Activated CD8-positive, alpha-beta memory T cell treated with anti-CD3 and anti-CD28 coated beads, Interleukin-2, amount 50 U/mL, for 24 hours (primary cell): ENCODE measurements around the gene POU3F1.

Source experiments
- DNase-seq: peaks from one replicate; pipeline ENCODE4 v3.0.0-alpha.2; 2020; ENCODE audit errors: extremely low read depth

The POU3F1 gene

DNA sequence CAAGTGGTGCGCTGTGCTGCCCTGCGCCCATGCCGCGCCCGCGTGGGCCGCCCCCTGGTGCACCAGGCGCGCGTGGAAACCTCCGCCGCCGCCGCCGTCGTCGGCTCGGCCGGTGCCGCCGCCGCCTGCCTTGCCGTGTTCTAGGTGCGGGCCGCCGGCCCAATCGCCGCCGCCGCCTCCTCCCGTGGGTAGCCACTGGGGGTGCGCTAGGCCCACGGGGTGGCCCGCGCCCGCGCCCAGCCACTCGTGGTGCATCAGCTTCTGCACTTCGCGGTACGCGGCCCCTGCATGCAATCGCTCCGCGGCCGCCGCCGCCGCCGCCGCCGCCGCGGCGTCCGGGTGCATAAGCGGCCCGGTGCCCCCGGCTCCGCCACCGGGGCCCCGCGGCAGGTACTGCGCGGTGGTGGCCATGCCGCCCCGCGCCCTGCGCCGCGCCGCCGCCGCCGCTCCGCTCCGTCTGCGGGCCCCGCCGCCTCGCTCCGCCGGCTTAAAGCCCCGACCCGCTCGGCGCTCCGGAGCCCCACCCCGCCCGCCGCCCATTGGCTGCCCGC lies at the start of gene POU3F1:
Gene POU3F1, minus strand, starts transcription at position 461 of the 551 bp plus-strand sequence. Its CDS starts 50 bp downstream, at position 411.
- DNase-seq, result no peak

DNA sequence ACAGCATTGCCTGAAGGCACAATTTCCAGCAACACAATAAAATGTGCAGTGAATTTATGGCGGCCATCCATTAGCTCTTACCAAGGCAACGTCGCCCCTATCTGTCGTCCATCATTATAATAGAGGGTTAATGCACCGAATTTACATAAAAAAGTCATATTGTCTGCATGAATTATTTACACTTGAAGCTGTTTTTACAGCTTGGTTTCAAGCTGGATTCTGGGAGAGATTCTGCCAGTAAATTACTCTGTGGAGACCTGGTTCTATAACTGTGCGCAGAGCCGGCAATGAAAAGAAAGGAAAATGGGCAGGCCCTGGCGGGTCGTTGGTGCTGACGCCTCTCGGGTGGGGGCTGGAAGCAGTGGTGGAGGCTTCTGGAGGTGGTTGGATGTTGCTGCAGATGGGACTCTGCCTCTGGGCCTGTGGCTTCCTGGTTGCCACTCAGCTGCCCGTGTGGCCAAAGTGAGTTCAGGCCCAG lies 48.9 kb upstream of the POU3F1 start:
- no peak for DNase-seq

- DNase-seq, result no peak
Observed at GRCh38 chr1:38094711-38095290, 48.2 kb upstream of the POU3F1 start.

- no peak for DNase-seq
Observed at GRCh38 chr1:38093569-38094520, 47.3 kb upstream of the POU3F1 start.

- DNase-seq, result no peak
Observed at GRCh38 chr1:38092256-38092655, 45.7 kb upstream of the POU3F1 start.

DNA sequence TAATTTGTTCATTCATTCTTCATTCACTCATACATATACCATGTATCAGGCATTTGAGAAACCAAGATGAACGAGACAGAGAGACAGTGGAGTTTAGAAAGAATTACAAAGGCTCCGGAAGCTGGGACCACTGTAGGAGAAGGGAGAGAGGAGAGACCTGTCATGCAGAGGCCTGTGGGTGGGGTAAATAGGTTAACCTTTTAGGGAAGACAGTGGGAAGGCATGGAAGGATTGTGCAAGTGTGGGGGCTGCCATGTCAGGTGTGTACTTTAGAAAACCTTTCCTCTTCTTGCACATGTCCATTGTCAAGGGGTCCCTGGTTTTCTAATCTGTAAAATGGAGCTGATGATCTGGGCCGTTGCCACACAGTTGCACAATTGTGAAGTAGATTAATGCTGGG lies 44.2 kb upstream of the POU3F1 start:
- DNase-seq, result no peak

DNA sequence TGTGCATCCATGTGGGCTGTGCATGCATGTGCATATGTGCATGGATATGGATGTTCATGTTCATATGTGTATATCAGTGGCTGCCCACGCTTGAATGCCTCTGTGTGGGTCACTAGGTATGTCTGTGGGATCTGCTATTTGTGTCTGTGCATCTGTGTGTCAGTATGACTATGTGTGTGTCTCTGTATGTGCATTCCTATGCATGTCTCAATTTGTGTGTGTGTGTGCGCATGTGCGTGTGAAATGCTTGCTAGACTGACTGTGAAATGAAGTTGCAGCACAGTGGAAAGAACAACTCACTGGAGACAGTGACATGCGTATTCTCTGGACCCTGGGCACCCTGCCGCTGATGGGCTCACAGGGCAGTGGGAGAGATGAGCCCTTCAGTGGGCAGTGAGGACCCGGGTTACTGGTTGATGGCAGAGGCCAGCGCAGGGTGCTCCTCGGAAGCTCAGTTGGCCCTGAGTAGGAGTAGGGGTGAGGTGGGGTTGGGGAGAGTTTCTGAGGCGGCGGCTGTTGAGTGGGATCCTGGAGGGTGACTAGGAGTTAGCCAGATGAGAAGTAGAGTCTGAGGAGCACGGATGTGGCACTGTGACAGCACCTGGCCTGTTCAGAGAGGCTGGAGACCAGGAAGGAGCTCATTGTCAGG lies 43.2 kb upstream of the POU3F1 start:
- no peak for DNase-seq

DNA sequence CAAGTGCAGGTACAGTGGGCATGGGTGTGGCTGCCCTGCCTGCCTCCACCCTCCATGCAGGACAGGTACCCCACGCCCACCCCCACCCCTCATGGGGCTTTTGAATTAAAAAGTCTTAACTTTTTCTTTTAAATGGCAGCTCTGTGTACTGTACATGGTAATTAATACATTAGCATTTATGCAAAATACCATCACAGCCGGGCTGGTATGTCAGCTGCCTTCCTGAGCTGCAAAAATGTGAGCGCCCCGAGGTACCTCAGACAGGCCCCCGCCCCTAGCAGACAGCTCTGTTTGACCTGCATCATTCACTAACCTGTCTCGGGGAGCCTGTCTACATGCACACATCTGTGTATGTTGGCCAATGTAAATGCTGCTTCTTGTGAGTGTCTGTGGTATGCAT lies 42.2 kb upstream of the POU3F1 start:
- DNase-seq, result no peak

- DNase-seq, result no peak
Observed at GRCh38 chr1:38088366-38088765, 41.8 kb upstream of the POU3F1 start.

- no peak for DNase-seq
Observed at GRCh38 chr1:38087676-38088075, 41.1 kb upstream of the POU3F1 start.

DNA sequence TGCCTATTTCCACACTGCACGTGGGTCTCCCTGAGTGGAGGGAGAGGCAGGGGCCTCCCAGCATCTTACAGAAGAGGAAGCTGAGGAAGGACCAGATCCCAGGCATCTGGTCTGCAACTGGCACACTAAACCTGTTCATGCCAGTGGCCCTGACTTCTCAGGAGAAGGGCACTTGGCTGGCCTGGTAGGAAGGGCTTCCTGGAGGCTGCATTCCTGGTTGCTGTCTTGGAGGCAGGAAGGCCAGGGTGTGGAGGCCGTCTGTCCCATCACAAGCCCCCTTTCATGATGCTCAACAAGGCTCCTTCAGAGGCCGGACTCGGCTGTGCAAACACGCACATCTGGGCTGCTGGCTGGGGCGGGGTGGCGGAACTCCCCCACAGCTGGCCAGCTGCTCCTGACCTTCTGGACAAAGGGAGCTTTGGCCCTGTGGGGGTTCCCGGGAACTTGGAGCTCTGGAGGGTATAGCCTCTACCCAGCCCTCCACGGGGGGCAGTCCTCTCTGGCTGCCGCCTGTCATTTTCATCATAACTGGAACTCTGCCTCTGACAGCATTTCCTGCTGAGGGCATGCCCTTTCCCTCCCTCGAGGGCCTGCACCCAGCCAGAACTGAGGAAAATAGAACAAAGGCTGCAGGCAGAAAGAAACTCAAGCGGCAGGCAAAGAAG lies 39.2 kb upstream of the POU3F1 start:
- DNase-seq, result no peak

DNA sequence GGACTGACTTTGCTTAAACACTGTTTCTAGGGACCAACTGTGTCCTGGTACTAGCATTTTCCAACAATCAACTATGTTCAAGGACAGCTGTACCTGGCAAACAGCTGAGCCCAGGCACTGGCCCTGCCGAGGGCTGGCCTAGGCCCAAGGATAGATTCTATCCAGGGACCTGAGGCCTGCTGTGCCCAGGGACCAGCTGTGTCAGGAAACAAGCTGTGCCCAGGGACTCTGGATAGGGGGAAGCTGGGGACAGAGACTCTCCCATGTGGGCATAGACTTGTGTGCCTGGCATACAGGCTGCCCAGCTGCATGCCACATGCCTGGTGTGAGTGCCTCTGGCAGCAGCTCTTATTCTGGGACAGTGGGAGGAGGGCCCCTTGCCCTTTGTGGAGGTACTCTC lies 38.1 kb upstream of the POU3F1 start:
- no peak for DNase-seq

DNA sequence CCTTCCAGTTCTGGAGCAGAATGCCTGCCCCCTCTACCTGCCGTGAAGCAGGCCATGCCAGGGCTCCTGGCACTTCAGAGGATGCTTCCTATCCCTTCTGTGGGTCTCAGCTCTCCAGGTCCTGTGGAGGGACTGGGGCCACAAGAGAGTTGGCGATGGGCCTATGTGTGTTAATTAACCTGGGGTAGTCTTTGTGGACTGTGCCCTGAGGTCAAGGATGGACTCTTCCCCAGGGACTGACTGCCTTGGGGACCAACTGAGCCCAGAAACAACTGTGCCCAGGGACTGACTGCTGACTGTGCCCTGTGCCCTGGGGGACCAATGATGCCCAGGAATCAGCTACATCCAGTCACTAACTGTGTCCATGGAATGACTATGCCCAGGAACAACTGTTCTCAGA lies 37.5 kb upstream of the POU3F1 start:
- no peak for DNase-seq

- no peak for DNase-seq
Observed at GRCh38 chr1:38083541-38083940, 36.9 kb upstream of the POU3F1 start.

DNA sequence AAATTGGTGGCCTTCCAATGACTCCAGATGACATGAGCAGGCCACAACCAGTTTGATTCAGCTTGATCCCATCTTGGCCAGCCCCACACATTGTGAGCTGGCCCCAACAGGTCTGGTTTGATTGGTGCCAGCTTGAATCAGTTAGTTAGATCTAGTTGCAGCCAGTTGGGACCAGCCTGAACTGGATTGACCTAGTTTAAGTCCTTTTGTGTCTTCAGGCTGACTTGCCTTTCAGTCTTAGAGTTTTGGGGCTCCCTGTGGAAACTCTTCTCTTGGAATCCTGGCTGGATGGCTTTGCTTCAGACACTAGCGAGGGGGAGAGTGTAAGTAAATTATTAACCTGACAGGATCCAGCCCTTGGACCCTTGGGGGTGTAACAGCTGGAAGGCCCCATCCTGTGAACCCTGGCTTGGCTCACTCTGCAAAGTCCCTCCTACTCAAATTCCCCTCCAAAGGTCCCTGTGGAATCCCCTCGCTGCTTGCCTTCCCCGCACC lies 36.2 kb upstream of the POU3F1 start:
- DNase-seq, result no peak

GRCh38 chr1:38079019-38079418 lies 32.4 kb upstream of the POU3F1 start:
- no peak for DNase-seq

DNA sequence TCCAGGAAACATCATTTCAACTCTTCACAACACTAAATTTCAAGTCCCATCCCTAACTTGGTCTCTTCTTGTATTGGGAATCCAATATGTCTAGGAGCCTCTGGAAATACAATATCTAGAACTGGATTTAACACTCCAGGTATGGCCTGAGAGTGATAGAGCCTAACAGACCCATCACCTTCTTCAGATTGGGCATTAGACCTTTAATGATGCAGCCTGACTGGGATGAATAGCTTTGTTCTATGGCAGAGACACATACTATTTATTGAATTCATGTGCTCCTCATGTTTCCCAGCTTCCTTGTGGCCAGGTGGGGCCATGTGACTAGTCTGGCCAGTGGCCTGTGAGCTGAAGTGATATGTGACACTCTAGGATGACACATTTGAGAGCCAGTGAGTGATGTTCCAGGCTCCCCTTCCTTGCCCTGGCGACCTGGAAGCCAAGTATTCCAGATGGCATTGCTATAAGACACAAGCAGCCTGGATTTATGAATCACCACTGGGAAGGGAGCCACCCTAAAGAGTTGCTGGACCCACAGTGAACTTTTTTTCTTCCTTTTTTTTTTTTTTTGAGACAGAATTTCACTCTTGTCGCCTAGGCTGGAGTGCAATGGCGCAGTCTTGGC lies 31.0 kb upstream of the POU3F1 start:
- no peak for DNase-seq

- DNase-seq, result no peak
Observed at GRCh38 chr1:38076455-38076854, 29.9 kb upstream of the POU3F1 start.

DNA sequence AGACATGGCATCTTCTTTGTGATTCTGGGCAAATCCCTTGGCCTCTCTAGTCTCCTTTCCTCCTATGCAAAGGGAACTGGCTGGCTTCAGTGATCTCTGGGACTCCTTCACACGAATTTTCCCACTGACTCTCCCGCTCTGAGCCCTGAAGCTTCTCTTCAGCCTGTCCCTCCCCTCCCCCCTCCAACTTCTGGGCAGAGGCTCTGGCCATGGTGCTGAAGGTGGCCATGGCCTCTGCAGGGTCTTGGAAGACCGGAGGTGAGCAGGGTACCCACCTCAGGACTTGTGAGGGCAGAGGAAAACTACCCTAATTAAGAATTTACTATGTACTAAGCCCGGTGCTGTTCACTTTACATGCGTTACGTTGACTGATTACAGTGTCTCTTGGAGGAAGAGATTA lies 29.4 kb upstream of the POU3F1 start:
- no peak for DNase-seq

GRCh38 chr1:38075191-38075590 lies 28.6 kb upstream of the POU3F1 start:
- no peak for DNase-seq

- no peak for DNase-seq
Observed at GRCh38 chr1:38074302-38074677, 27.7 kb upstream of the POU3F1 start.
